Epithelial cell of proximal tubule (primary cell): ENCODE results near the gene SLC44A4. TPM values are rescaled to one million over a fixed set of nuclear protein-coding genes. Genes with fewer than 3 reads are reported as not detected.
A peak's percentile ranks its signal among the peaks of the same experiment; 100 is the strongest.

Source experiments
- DNase-seq: peaks from one replicate; pipeline ENCODE4 v3.0.0-alpha.2; 2011; ENCODE audit warnings: low read depth
- H3K4me3 ChIP-seq: 2 replicates; pipeline ENCODE4 v1.5.1; 2011; ENCODE audit warnings: low read depth, mild to moderate bottlenecking, low read length
- total RNA-seq: library from RNA; depleted of rRNA; stranded (reverse); fragments of >200 nt; gene quantifications from 2 replicates; pipeline ENCODE4 v1.2.3, GENCODE V29; 2015
- TF ChIP-seq, protein P1 (sequence below): conservative IDR thresholded peaks from 2 replicates; pipeline ENCODE4 v1.5.1; 2012; ENCODE audit warnings: low read depth, mild to moderate bottlenecking, low read length

SLC44A4 gene
- total RNA-seq, 1 donor from 2014 or later, result 24.0 TPM

GRCh38 chr6:31896493-31896855 lies 17.7 kb upstream of the SLC44A4 start:
- TF ChIP-seq, protein P1, sequence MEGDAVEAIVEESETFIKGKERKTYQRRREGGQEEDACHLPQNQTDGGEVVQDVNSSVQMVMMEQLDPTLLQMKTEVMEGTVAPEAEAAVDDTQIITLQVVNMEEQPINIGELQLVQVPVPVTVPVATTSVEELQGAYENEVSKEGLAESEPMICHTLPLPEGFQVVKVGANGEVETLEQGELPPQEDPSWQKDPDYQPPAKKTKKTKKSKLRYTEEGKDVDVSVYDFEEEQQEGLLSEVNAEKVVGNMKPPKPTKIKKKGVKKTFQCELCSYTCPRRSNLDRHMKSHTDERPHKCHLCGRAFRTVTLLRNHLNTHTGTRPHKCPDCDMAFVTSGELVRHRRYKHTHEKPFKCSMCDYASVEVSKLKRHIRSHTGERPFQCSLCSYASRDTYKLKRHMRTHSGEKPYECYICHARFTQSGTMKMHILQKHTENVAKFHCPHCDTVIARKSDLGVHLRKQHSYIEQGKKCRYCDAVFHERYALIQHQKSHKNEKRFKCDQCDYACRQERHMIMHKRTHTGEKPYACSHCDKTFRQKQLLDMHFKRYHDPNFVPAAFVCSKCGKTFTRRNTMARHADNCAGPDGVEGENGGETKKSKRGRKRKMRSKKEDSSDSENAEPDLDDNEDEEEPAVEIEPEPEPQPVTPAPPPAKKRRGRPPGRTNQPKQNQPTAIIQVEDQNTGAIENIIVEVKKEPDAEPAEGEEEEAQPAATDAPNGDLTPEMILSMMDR, result no peak
- peak overlapping the region; percentile 88 for H3K4me3 ChIP-seq
- no peak for DNase-seq

DNA sequence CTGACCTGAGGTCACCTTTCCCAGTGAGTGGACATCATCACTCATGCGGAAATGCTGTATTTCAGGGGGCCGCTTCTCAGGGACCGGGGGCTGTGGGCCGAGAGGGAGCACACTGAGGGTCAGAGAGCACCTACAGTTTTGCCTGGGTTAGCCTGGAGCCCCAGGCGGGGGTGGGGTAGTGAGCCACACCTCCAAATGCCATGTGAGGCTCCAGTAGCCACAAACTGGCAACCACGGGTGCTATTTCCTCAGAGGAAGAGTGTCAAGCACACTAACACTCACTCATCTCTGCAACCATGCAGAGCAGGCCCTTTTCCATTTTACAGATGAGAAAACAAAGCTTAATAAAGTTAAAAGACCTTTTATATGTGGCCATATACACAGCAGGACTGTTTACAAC lies 14.0 kb upstream of the SLC44A4 start:
- H3K4me3 ChIP-seq, result no peak overlapping the region
- TF ChIP-seq, protein P1, result no peak
- no peak for DNase-seq

DNA sequence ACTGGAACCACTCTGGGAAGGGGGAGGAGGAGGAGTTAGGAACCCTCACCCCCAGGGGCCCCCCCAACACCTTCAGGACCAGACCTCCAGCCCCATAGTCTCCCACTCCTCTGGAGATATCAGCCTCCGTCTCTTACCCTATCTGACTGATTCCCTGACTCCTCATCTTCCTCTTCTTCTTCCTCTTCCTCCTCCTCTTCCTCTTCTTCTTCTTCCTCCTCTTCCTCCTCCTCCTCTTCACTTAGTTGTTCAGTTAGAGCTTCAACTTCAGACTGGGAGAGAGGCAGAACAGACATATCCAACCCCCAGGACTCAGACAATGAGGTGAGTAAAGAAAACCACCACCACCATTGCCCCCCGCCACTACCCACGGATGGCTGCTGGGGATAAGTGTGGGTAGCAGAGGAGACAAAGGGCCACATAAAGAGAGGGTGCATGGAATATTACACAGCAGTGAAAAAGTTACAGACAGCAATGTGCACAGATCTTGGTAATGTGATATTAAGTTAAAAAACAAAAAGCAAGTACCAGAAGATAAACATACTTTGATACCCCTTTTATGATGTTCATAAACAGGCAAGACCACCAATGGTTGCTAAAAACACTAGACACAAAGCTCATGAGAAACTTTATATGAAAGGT lies 10.7 kb upstream of the SLC44A4 start:
- H3K4me3 ChIP-seq, result no peak overlapping the region
- TF ChIP-seq, protein P1, result no peak
- no peak for DNase-seq

- no peak for DNase-seq
- H3K4me3 ChIP-seq, result no peak overlapping the region
- TF ChIP-seq, protein P1, result peak; percentile 82
Measured at GRCh38 chr6:31888276-31889258, 9.8 kb upstream of the SLC44A4 start.

GRCh38 chr6:31887173-31888007 lies 8.6 kb upstream of the SLC44A4 start:
- TF ChIP-seq, protein P1, result no peak
- DNase-seq, result no peak
- no peak overlapping the region for H3K4me3 ChIP-seq

DNA sequence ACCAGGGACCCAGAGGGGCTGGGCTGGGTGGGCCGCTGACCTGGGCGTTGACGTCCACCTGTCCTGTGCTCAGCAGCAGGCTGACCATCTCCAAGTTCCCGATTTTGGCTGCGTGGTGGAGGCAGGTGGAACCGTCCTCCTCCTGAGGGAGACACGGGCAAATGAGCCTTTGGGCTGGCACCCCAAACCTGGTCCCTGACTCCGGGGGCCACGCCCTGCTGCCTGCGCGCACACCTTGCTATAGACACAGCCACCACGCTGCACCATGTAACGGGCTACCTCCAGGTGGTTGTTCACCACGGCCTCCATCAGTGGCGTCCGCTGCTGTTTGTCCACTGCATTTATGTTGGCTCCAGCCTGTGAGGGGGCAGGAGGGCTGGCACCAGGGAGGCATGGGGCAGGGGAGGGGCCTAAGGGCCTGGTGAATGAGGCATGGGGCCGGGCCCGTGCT lies 7.8 kb upstream of the SLC44A4 start:
- TF ChIP-seq, protein P1, result no peak
- H3K4me3 ChIP-seq, result no peak overlapping the region
- no peak for DNase-seq
